Thyroid gland (tissue), 4 donors: ENCODE data around the gene HIVEP3.

Source experiments
- CTCF ChIP-seq, 6 experiments: fragments of 200-600 bp in 3 of 6; fragments of 450-650 bp in 3 of 6; sonication (generic) in 3 of 6; IDR thresholded peaks; one replicate each; pipeline ENCODE4 v1.5.1; 2016 to 2019; ENCODE audit warnings: antibody characterized with exemption in 6 of 6, mild to moderate bottlenecking in 2 of 6, inconsistent platforms in 1 of 6, moderate library complexity in 1 of 6
- POLR2A ChIP-seq, 2 donors: fragments of 450-650 bp; IDR thresholded peaks; one replicate each; pipeline ENCODE4 v1.6.1; 2017; ENCODE audit warnings: antibody characterized with exemption in 2 of 2, mild to moderate bottlenecking in 2 of 2, moderate library complexity in 1 of 2

GRCh38 chr1:41578712-41579335 is 339.9 kb downstream of the HIVEP3 start:
- TF ChIP-seq POLR2A (IDR thresholded peaks at IDR 0.05), result no peak
- TF ChIP-seq CTCF (IDR thresholded peaks at IDR 0.05), result peak in 4 of 6 experiments; percentile 32 to 50 (median 46)
